HAP-1 (cell line): Measurements from ENCODE around the gene LY6G6F.
A peak's percentile ranks its signal among the peaks of the same experiment; 100 is the strongest.

Experiments
- DNase-seq, 2 experiments: peaks; one replicate each; pipeline ENCODE4 v3.0.0-alpha.2; 2016 to 2020; ENCODE audit warnings: low spot score in 2 of 2
- H3K27me3 ChIP-seq: fragments of 250-450 bp; sonication (Bioruptor Pico); 2 replicates; pipeline ENCODE4 v1.5.1; 2020; ENCODE audit warnings: low read depth, mild to moderate bottlenecking, moderate library complexity
- H3K36me3 ChIP-seq: fragments of 250-450 bp; sonication (Bioruptor Pico); replicated peaks from 2 replicates; pipeline ENCODE4 v1.5.1; 2020; ENCODE audit warnings: mild to moderate bottlenecking
- H3K4me1 ChIP-seq: fragments of 250-450 bp; sonication (Bioruptor Pico); 2 replicates; pipeline ENCODE4 v1.5.1; 2020; ENCODE audit warnings: mild to moderate bottlenecking
- H3K4me3 ChIP-seq: fragments of 250-450 bp; sonication (Bioruptor Pico); 2 replicates; pipeline ENCODE4 v1.5.1; 2020; ENCODE audit warnings: mild to moderate bottlenecking, moderate library complexity
- H3K9me3 ChIP-seq: fragments of 250-450 bp; sonication (Bioruptor Pico); 2 replicates; pipeline ENCODE4 v1.5.1; 2020; ENCODE audit warnings: mild to moderate bottlenecking, moderate library complexity
- in situ Hi-C: fragments of 300-500 bp; cut with MboI; formaldehyde crosslinking; loops from 3 replicates; pipeline ENCODE4 v1.14.3; 2020; ENCODE audit warnings: low sequenced_read_pairs, inconsistent platforms, mixed read lengths

LY6G6F gene

DNA sequence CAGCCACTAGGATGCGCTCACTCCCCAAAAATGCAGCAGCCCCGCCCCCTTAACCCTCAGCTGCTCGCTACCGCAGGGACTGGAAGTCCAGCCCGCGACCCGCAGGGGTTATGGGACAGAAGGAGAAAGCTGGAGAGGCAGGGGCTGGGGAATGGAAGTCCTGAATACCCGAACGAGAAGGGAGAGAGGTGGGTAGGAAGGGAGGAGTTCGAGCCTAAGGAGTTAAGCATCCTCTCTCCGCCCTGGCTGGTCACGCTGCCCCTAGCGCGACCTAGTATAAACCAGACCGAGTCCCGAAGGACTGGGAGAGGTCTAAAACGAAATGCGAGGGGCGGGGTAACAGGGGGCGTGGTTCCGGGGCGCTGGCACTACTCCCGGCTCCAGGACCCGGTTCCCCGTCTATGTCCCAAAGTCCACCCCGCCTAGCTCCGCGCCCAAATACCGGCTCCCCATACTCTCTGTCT, 22.9 kb downstream of the LY6G6F start:
- peak overlapping the region; percentile 82 for H3K4me3 ChIP-seq
- H3K9me3 ChIP-seq: no peaks in the 10 kb centered on the region
- in situ Hi-C loops: no loop called here
- H3K4me1 ChIP-seq: peaks cover 11% of the 10 kb centered on the region; the same call in 1 of the 2 replicates
- H3K27me3 ChIP-seq: no peaks in the 10 kb centered on the region
- peaks cover 41% of the 10 kb centered on the region for H3K36me3 ChIP-seq
- DNase-seq: peak; percentile 80 to 96

DNA sequence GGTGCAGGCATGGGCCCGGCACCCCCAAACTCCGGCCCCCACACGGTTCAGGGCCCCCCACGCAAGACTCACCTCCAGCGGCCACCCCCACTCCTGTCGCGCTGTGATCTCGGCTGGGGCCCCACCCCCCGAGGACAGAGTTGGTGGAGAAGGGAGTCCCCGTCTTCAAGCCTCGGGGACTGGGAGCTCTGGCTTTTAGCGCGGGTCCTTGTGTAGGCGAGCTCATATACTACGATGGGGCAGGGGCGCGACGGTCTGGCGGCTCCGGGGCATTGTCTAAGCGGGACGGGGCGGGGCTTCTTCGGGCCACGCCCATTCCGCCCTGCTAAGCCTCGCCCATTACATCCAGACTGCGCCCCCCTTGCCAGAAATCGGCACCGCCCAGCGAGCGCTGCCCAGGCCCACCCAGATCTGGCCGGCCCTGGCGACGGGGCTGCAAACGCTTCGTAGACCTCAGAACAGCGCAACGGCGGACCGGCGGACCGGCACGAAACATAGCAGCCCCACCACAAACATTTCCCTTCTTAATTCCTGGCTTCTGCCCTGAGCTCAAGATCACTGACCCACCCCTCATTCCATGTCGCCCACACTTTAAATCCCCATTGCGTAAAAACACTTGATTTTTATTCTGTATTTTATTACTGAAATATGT, 23.4 kb downstream of the LY6G6F start:
- peak; percentile 74 to 92 for DNase-seq
- peak overlapping the region; percentile 82 for H3K4me3 ChIP-seq
- in situ Hi-C loops: no loop called here

DNA sequence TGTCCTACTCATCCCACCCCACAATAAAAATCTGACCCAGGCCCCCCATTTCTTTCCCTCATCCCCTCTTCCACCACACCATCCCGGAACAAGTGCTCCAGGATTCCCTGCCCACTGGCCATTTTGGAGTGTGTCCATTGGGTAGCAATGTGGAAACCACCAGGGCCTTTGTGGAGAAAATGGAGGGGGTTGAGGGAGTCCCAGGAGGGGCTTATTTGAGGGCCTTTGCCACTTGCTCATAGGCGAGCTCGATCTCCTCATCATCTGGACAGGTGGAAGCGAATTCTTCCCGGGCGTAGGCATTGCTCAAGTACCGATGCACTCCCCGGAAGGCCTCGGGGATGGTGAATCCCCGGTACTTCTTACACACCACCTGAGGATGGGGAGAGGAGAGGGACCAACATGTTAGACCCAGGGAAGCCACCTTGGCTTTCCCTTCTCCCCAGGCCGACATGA, 24.0 kb downstream of the LY6G6F start:
- H3K4me3 ChIP-seq: no peak overlapping the region; the same call in 1 of the 2 replicates
- H3K36me3 ChIP-seq: peaks cover 44% of the 10 kb centered on the region
- H3K9me3 ChIP-seq: no peaks in the 10 kb centered on the region
- DNase-seq: no peak
- peaks cover 12% of the 10 kb centered on the region; the same call in 1 of the 2 replicates for H3K4me1 ChIP-seq
- no peaks in the 10 kb centered on the region for H3K27me3 ChIP-seq
- in situ Hi-C loops: no loop called here

More for the DNA sequence above, 23.4 kb downstream of the LY6G6F start:
- peaks cover 12% of the 10 kb centered on the region; the same call in 1 of the 2 replicates for H3K4me1 ChIP-seq
- H3K36me3 ChIP-seq: peaks cover 44% of the 10 kb centered on the region
- no peaks in the 10 kb centered on the region for H3K27me3 ChIP-seq
- H3K9me3 ChIP-seq: no peaks in the 10 kb centered on the region

DNA sequence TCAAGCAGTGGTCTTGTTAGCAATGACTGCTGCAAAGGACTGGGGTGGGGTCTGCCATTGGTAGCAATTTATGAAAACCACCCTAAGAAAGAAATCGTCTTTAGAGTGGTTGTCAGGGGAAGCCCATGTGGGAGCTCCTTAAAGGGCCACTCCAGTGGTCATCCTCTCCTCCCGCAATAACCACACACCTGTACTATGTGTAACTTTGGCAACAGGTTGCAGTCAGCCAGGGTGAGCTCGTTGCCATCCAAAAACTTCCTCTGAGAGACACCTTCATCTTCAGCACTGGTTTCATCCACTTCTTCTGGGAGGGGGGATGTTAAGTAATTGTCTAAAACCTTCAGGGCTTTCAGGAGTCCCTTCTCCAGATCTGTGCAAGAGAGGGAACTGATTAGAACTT, 25.4 kb downstream of the LY6G6F start:
- peaks cover 18% of the 10 kb centered on the region for H3K4me1 ChIP-seq
- H3K9me3 ChIP-seq: no peaks in the 10 kb centered on the region
- no peaks in the 10 kb centered on the region for H3K27me3 ChIP-seq
- peaks cover 44% of the 10 kb centered on the region for H3K36me3 ChIP-seq
- no peak overlapping the region for H3K4me3 ChIP-seq
- no peak for DNase-seq
- in situ Hi-C loops: no loop called here

DNA sequence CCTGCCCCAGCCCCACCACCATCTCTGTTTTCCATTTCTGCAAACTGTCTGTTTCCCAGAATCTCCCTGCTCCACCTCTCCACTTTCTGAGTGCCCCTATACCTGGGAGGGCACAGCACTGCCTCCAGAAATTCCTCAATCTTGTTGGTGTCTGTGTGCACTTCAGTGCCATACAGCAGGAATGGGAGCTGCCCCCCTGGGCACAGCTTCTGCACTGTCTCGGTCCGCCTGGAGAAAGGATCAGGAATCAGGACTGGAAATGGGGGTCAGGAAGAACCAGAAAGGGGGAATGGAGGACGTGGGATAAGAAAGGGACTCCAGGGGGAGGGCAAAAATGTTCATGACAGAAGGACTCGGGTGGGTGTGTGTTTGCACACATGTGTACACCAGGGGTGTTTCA, 27.1 kb downstream of the LY6G6F start:
- Histone ChIP-seq H3K36me3 (peaks cover 44% of the 10 kb centered on the region), H3K4me3 (no peak overlapping the region), H3K27me3 (no peaks in the 10 kb centered on the region), H3K4me1 (peaks cover 34% of the 10 kb centered on the region), H3K9me3 (no peaks in the 10 kb centered on the region)
- DNase-seq: no peak
- in situ Hi-C loops: no loop called here

DNA sequence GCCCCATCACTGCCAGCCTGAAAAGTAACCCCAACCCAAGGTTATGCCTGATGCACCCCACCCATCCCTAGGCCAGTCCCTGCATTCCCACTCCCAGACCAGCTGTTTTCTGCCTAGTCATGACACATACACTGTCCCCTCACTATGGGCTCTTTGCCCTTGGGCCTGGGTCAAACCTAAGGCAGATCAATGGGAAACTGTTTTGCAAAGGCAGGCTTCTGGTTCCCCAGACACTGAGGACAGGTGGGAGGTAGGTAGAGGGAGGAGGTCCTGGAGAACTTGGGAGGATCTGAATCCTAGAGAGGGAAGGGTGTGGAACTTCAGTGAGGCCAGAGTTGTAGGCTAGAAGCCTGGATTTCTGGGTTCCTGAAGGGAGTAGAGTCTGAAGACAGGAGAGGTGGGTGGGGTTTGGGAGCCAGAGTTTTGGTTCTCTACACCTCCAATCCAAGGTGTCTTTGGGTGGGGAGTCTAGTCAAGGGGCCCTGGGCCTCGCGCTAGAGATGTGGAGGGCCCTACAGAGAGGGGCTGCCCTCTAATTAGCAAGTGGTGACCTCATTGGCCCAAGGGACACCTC, 27.7 kb downstream of the LY6G6F start:
- H3K27me3 ChIP-seq: no peaks in the 10 kb centered on the region
- H3K4me3 ChIP-seq: peak overlapping the region; percentile 62
- H3K36me3 ChIP-seq: peaks cover 44% of the 10 kb centered on the region
- peaks cover 40% of the 10 kb centered on the region for H3K4me1 ChIP-seq
- no peak for DNase-seq
- in situ Hi-C loops: no loop called here
- H3K9me3 ChIP-seq: no peaks in the 10 kb centered on the region

DNA sequence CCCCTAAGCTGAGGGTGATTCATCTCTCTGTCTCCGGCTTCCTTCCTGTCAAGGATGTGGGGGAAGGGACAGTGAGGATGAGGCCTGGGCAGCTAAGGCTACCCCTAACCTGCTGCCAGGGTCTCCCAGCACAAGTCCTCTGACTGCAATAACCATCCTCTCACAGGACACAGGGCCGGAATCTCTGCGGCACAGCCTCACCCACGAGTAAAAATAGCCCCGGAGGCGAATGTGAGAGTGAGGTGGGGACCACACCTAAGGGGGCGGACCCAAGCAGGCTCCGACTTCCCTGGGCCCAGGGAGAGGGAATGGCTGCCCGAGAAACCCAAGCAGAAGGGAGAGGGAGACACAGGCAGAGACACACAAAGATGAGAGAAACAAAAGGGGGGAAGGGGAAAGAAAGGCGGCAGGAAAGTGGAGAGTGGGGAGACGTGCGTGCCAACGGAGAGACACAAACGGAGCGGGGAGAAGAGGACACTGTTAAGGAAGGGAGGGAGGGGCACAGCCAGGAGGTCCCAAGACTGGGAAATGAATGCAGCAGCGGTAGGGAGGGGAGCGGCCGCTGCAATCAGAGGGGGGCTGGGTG, 28.2 kb downstream of the LY6G6F start:
- in situ Hi-C loops: loop anchor here (5.0 kb wide), 1 partner anchor 97 kb away; no protein-coding TSS in a partner anchor
- no peaks in the 10 kb centered on the region for H3K9me3 ChIP-seq
- H3K4me3 ChIP-seq: peak overlapping the region; percentile 62
- H3K36me3 ChIP-seq: peaks cover 44% of the 10 kb centered on the region
- H3K4me1 ChIP-seq: peaks cover 42% of the 10 kb centered on the region
- no peaks in the 10 kb centered on the region for H3K27me3 ChIP-seq
- peak in 1 of 2 experiments; percentile 60 for DNase-seq

DNA sequence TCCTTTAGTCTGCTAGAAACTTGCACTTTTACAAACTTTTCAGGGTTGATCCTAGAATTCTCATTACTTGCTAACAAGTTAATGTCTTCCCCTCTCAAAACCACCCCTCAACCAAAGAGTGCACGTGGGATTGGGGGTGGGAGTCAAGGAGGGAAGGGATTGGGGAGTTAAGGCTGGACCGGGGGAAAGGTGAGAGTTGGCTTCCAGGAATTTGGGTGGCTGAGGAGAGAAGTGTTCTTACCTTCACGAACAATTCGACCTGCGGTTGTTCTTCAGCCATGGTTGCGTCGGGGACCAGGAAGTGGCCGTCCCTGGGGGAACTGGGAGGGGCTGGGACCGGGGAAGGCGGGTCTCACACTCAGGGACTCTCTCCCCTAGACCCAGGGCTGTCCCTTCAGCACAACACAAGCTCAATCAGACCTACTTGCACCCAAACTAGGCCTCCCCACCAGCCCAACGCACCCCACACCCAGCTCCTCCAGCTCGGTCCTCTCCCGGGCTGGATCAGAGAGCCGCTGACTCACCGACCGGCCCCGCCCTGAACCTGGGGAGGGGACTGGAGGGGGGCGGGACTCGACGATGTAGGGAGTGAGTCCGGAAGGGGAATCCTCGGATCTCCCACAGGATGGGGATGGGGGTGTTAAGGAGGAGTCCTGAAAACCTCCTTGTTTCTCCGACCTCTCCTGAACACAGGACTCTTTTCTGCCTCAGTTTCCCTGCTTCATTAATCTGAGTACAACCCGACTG, 29.5 kb downstream of the LY6G6F start, which contains the start of gene CLIC1:
TSS of gene CLIC1 (minus strand) at position 510 of the 747 bp plus-strand sequence. CDS start at position 280, 230 bp downstream.
- in situ Hi-C loops: loop anchor here (5.0 kb wide), 1 partner anchor 96 kb away; no protein-coding TSS in a partner anchor
- peak; percentile 82 to 90 for DNase-seq
- Histone ChIP-seq H3K27me3 (no peaks in the 10 kb centered on the region), H3K4me3 (peak within 1 kb of the TSS; percentile 62), H3K9me3 (no peaks in the 10 kb centered on the region), H3K36me3 (peaks cover 40% of the 10 kb centered on the region), H3K4me1 (peaks cover 42% of the 10 kb centered on the region)

DNA sequence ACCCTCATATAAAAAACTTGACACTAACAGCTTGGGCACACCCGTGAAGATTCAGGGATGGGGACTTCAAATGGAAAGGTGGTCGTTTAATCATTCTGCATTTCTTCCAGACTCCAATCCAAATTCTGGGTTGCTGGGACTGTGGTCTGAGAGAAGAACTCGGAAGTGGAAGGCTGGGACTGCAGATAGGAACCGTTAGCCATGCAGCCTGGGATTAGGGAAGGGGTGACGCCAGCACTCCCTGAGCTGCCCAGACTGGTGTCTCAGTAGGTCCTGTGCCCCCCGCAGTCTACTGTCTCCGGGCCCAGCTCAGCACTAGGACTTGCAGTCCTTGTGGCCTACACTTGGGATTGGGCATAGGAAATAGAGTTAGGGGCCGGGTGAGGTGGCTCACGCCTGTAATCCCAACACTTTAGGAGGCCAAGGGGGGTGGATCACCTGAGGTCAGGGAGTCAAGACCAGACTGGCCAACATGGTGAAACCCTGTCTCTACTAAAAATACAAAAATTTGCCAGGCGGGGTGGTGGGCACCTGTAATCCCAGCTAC, 30.2 kb downstream of the LY6G6F start:
- in situ Hi-C loops: loop anchor here (5.0 kb wide), 1 partner anchor 95 kb away; no protein-coding TSS in a partner anchor
- DNase-seq: no peak
- H3K4me3 ChIP-seq: peak overlapping the region; percentile 62
- no peaks in the 10 kb centered on the region for H3K27me3 ChIP-seq
- H3K4me1 ChIP-seq: peaks cover 42% of the 10 kb centered on the region
- no peaks in the 10 kb centered on the region for H3K9me3 ChIP-seq
- peaks cover 40% of the 10 kb centered on the region for H3K36me3 ChIP-seq

DNA sequence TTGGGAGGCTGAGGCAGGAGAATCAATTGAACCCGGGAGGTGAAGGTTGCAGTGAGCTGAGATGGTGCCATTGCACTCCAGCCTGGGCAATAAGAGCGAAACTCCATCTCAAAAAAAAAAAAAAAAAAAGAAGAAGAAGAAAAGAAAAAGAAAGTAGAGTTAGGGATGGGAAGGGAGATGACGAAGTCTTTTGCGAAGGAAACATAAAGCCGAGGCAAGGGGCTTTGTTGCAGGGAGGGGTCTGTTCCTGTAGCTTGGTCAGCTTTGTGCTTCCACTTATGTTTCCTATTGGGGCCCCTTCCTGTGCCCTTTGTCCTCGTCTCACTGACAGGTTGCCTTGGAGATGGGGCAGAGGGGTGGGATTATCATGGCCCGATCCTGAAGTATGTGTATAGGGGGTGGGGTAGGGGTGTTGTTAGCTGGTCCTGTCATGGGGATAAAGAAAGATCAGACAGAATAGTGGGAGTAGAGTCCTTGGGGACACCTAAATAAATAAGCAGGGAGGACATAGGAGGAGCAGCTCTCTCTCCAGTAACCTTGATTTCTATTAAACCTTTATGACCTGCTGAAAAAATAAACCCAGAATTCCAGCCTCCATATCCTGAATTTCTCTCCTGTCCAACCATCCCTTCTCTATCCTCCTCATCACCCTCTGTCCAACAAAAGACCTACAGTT, 30.8 kb downstream of the LY6G6F start:
- Histone ChIP-seq H3K4me1 (peaks cover 42% of the 10 kb centered on the region), H3K4me3 (no peak overlapping the region), H3K9me3 (no peaks in the 10 kb centered on the region), H3K36me3 (peaks cover 40% of the 10 kb centered on the region), H3K27me3 (no peaks in the 10 kb centered on the region)
- DNase-seq: peak; percentile 79 to 87
- in situ Hi-C loops: loop anchor here (5.0 kb wide), 1 partner anchor 95 kb away; no protein-coding TSS in a partner anchor

DNA sequence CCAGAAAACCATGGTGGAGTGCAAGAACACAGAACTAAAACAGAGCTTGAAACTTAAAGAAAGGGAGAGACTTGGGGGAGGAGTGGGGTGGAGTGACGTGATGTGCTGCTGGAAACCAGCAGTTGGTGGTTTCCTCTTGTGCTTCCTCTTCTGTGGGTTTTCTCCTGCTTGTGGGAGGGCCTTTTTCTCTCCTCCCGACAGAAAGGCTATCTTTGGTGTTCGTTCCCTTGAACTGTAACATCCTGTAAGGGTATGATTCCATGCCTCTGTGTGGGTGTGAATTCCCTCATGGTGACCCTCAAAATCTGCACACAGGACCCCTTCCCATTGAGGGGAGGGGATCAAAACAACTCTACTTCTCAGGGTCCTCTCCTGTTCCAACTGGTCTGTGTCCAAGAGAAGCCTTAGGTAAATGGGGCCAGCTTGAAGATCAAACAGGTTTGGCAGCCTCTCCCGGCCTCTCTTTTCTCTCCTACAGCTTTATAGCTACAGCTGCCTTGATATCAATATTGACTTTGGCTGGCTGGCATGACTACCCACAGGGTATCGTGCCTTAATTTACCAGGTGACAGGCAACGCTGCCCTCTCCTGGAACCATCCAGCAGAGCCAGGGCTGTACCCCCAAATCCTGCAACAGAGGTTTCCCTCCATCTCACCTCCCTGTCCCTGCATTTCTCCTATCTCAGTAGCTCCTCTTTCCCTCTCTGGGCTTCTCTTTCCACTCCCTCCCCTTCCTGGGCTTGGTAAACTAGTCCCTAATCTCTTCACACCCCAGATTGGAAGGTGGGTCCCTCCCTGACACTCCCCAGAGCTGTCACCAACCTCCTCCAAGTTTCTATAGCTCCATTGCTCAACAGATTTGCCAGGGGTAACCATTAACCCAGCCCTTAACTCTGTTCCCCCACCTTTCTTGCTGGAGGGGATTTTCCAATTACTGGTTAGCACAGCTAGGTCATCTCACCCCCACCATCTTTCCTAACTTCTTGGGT, 31.6 kb downstream of the LY6G6F start:
- no peaks in the 10 kb centered on the region for H3K9me3 ChIP-seq
- H3K36me3 ChIP-seq: peaks cover 40% of the 10 kb centered on the region
- in situ Hi-C loops: loop anchor here (5.0 kb wide), 1 partner anchor 94 kb away; no protein-coding TSS in a partner anchor
- peaks cover 42% of the 10 kb centered on the region for H3K4me1 ChIP-seq
- peak; percentile 55 to 56 for DNase-seq
- H3K4me3 ChIP-seq: no peak overlapping the region
- no peaks in the 10 kb centered on the region for H3K27me3 ChIP-seq
